Islet of Langerhans (tissue), 1 donor: Measurements from ENCODE around the gene CYB5RL.
"Not testable (repeated sequence)": the region's sequence is repeated elsewhere in the genome, so short reads cannot be mapped to it uniquely, and the experiment has no call there.

Experiments used
- FAIRE-seq: peaks from one replicate; lab custom pipeline; 2011; peaks lifted over from hg19 to GRCh38; lab: Jason Lieb, UNC

Gene CYB5RL

GRCh38 chr1:54225986-54226559, 26.2 kb upstream of the CYB5RL start:
- FAIRE-seq: no peak

GRCh38 chr1:54225378-54225777, 25.5 kb upstream of the CYB5RL start:
- FAIRE-seq: no peak

- no peak for FAIRE-seq
Observed at GRCh38 chr1:54224233-54224632, 24.4 kb upstream of the CYB5RL start.

- FAIRE-seq: no peak
Observed at GRCh38 chr1:54223441-54224202, 23.8 kb upstream of the CYB5RL start.

- FAIRE-seq: no peak
Observed at GRCh38 chr1:54222711-54223110, 22.9 kb upstream of the CYB5RL start.

- FAIRE-seq: no peak
Observed at GRCh38 chr1:54221867-54222484, 22.1 kb upstream of the CYB5RL start.

GRCh38 chr1:54221113-54221834, 21.4 kb upstream of the CYB5RL start:
- no peak for FAIRE-seq

- no peak for FAIRE-seq
Observed at GRCh38 chr1:54220004-54220811, 20.4 kb upstream of the CYB5RL start.

- FAIRE-seq: no peak
Observed at GRCh38 chr1:54219688-54220003, 19.8 kb upstream of the CYB5RL start.

- FAIRE-seq: no peak
Observed at GRCh38 chr1:54218883-54219687, 19.3 kb upstream of the CYB5RL start.

GRCh38 chr1:54215523-54215922, 15.7 kb upstream of the CYB5RL start:
- no peak for FAIRE-seq

GRCh38 chr1:54212872-54213271, 13.0 kb upstream of the CYB5RL start:
- FAIRE-seq: no peak

- FAIRE-seq: not testable (repeated sequence)
Observed at GRCh38 chr1:54207896-54208295, 8.1 kb upstream of the CYB5RL start.

GRCh38 chr1:54207287-54207686, 7.5 kb upstream of the CYB5RL start:
- FAIRE-seq: no peak

- no peak for FAIRE-seq
Observed at GRCh38 chr1:54204199-54204598, 4.4 kb upstream of the CYB5RL start.

- no peak for FAIRE-seq
Observed at GRCh38 chr1:54200519-54200997, 728 bp upstream of the CYB5RL start.

GRCh38 chr1:54199151-54199764, 572 bp downstream of the CYB5RL start:
- no peak for FAIRE-seq

GRCh38 chr1:54193453-54193852, 6.4 kb downstream of the CYB5RL start:
- FAIRE-seq: no peak

GRCh38 chr1:54191525-54191924, 8.3 kb downstream of the CYB5RL start:
- FAIRE-seq: no peak

GRCh38 chr1:54190526-54190925, 9.3 kb downstream of the CYB5RL start:
- no peak for FAIRE-seq

- FAIRE-seq: no peak
Observed at GRCh38 chr1:54188291-54188690, 11.5 kb downstream of the CYB5RL start.
